ENCODE data around the gene FHAD1. TPM values are rescaled to one million over a fixed set of nuclear protein-coding genes. Genes with fewer than 3 reads are reported as not detected.

FHAD1 gene
- total RNA-seq, 1 experiment from 2014 or later, result 1.9 TPM

DNA sequence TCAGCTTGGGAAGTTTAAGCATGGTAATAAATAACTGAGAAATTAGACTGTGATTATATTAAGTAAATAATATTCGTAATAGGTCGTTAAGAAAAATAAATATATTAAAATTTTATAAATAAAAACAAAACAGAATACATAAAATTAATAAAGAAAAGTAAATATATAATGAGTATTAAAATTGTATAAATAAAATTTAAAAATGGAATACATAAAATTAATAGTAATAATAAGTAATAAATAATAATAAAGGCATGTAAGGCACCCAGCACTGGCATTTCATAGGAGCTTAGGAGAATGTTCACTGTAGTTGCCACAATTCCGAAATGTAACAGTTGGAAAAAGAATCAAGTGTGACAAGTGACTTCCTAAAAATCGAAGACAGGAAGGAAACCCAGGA is 45.8 kb upstream of the FHAD1 start:
- Histone ChIP-seq H4K8ac (replicated peaks; ENCODE audit: insufficient read length, low read depth, low read length) (no peak overlapping the region), H3K79me1 (ENCODE audit: insufficient read depth, low read depth, low read length, poor library complexity, severe bottlenecking) (no peaks in the 10 kb centered on the region), H2BK120ac (ENCODE audit: low read depth, low read length, poor library complexity, severe bottlenecking) (no peak overlapping the region), H3K23me2 (ENCODE audit: insufficient read length, low read depth, low read length, poor library complexity, severe bottlenecking) (no peaks in the 10 kb centered on the region), H3K14ac (ENCODE audit: insufficient read depth, low read length) (no peak overlapping the region), H2BK12ac (ENCODE audit: insufficient read length, low read depth, low read length) (no peak overlapping the region), H4K20me1 (ENCODE audit: control insufficient read depth, insufficient read depth, insufficient read length) (no peaks in the 10 kb centered on the region), H3K4me1 (ENCODE audit: insufficient read depth, low read length) (peaks cover 5% of the 10 kb centered on the region; the same call in 1 of the 2 replicates), H3K79me2 (ENCODE audit: insufficient read depth, low read length) (no peaks in the 10 kb centered on the region), H3K56ac (ENCODE audit: insufficient read length, low read depth, low read length) (no peak overlapping the region), H2AFZ (ENCODE audit: low read length) (no peak overlapping the region), H3K27me3 (ENCODE audit: insufficient read depth, low read length) (no peaks in the 10 kb centered on the region), H3T11ph (ENCODE audit: low read length) (no peak overlapping the region), H2BK15ac (ENCODE audit: low read depth, low read length) (no peak overlapping the region), H3K18ac (ENCODE audit: insufficient read length, low read depth, low read length) (no peak overlapping the region), H3K4ac (ENCODE audit: low read depth, low read length) (no peak overlapping the region), H4K5ac (ENCODE audit: insufficient read length, low read depth, low read length) (no peak overlapping the region), H3K9ac (ENCODE audit: extremely low read depth, insufficient read length, low read length) (no peak overlapping the region), H2AK5ac (ENCODE audit: insufficient read length, low read length) (no peak overlapping the region), H2BK5ac (ENCODE audit: insufficient read length, low read length) (no peak overlapping the region), H3K23ac (ENCODE audit: insufficient read length, low read depth, low read length) (no peak overlapping the region), H3K4me2 (ENCODE audit: insufficient read depth, insufficient read length, low read length) (no peak overlapping the region), H2BK20ac (ENCODE audit: low read depth, low read length, poor library complexity, severe bottlenecking) (no peak overlapping the region), H4K91ac (ENCODE audit: insufficient read length, low read depth, low read length) (no peak overlapping the region), H3K9me3 (ENCODE audit: control insufficient read depth, low read depth, low read length) (no peaks in the 10 kb centered on the region), H3K27ac (ENCODE audit: insufficient read length, low read depth, low read length) (no peak overlapping the region)
- peaks cover 34 to 46% of the 10 kb centered on the region in 2 experiments for H3K4me1 Mint-ChIP-seq
- no peaks in the 10 kb centered on the region; a peak in 1 of 7 replicates for H3K36me3 Mint-ChIP-seq (ENCODE audit: insufficient read depth in 1 of 3, low read depth in 3 of 3)
- no CpG with 5 or more reads among the region's 4 CpGs for WGBS (ENCODE audit: extremely low coverage, insufficient read length, low lambda C conversion rate)
- DNase-seq, result no peak
- TF ChIP-seq, protein P1, sequence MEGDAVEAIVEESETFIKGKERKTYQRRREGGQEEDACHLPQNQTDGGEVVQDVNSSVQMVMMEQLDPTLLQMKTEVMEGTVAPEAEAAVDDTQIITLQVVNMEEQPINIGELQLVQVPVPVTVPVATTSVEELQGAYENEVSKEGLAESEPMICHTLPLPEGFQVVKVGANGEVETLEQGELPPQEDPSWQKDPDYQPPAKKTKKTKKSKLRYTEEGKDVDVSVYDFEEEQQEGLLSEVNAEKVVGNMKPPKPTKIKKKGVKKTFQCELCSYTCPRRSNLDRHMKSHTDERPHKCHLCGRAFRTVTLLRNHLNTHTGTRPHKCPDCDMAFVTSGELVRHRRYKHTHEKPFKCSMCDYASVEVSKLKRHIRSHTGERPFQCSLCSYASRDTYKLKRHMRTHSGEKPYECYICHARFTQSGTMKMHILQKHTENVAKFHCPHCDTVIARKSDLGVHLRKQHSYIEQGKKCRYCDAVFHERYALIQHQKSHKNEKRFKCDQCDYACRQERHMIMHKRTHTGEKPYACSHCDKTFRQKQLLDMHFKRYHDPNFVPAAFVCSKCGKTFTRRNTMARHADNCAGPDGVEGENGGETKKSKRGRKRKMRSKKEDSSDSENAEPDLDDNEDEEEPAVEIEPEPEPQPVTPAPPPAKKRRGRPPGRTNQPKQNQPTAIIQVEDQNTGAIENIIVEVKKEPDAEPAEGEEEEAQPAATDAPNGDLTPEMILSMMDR (conservative IDR thresholded peaks at IDR 0.05), result no peak
- no peaks in the 10 kb centered on the region for H3K9me3 Mint-ChIP-seq
- H3K27ac Mint-ChIP-seq, result no peak overlapping the region; a peak in 1 of 7 replicates
- H3K27me3 Mint-ChIP-seq (ENCODE audit: low read depth), result no peaks in the 10 kb centered on the region
- H3K4me3 Mint-ChIP-seq, result no peak overlapping the region
